Body of pancreas (tissue), 4 donors: ENCODE data around the gene LIN7A. TPM values are rescaled to one million over a fixed set of nuclear protein-coding genes. Genes with fewer than 3 reads are reported as not detected.

Experiments
- ATAC-seq: fragments of 150-250 bp; one replicate; pipeline ENCODE4 v1.9.1; 2016
- DNase-seq, 4 donors: peaks; one replicate each; pipeline ENCODE4 v3.0.0-alpha.2; 2019
- H3K27ac ChIP-seq, 4 donors: fragments of 200-600 bp; sonication (generic); 1 replicate in 3 of 4; 2 replicates in 1 of 4; pipeline versions ENCODE4 v1.5.1 to v1.6.1; 2016 to 2019; ENCODE audit warnings: mild to moderate bottlenecking in 1 of 4, mixed read lengths in 1 of 4, moderate library complexity in 1 of 4
- H3K27me3 ChIP-seq, 2 donors: fragments of 200-600 bp; sonication (generic); one replicate each; pipeline ENCODE4 v1.6.0; 2016; ENCODE audit warnings: mild to moderate bottlenecking in 1 of 2
- H3K36me3 ChIP-seq, 2 donors: fragments of 200-600 bp; sonication (generic); replicated peaks in 1 of 2; 2 replicates each; pipeline ENCODE4 v1.5.1; 2016; ENCODE audit warnings: low read depth in 2 of 2; ENCODE audit not compliant: insufficient read depth in 1 of 2
- H3K4me1 ChIP-seq: fragments of 200-600 bp; sonication (generic); one replicate; pipeline ENCODE4 v1.6.0; 2016
- H3K4me3 ChIP-seq, 2 donors: fragments of 200-600 bp; sonication (generic); 1 replicate in 1 of 2; 2 replicates in 1 of 2; pipeline ENCODE4 v1.5.1; 2016 to 2019
- H3K9me3 ChIP-seq, 3 donors: fragments of 200-600 bp; sonication (generic); 1 replicate in 2 of 3; 2 replicates in 1 of 3; pipeline ENCODE4 v1.5.1; 2016
- POLR2A ChIP-seq, 3 donors: fragments of 450-650 bp; IDR thresholded peaks; one replicate each; pipeline ENCODE4 v1.6.1; 2016; ENCODE audit warnings: antibody characterized with exemption in 3 of 3, mild to moderate bottlenecking in 2 of 3
- WGBS, 2 donors: methylation state at CpG; one replicate each; pipeline ENCODE4 v1.1.5; 2017; 5-methylcytosine and 5-hydroxymethylcytosine counted together
- intact Hi-C: fragments of 100-400 bp; cut with DNase I; formaldehyde crosslinking; loops from one replicate; pipeline ENCODE4 v1.15.1; 2023
- total RNA-seq, 2 donors: library from RNA; depleted of rRNA; stranded (reverse); fragments of >200 nt; gene quantifications; one replicate each; pipeline ENCODE4 v1.1.0, GENCODE V29; 2016
- TF ChIP-seq, protein P1 (sequence below), 7 experiments: fragments of 450-650 bp in 4 of 7; fragments of 200-600 bp in 3 of 7; sonication (generic) in 3 of 7; IDR thresholded peaks; one replicate each; pipeline ENCODE4 v1.5.1; 2016 to 2019; ENCODE audit warnings: antibody characterized with exemption in 7 of 7

LIN7A gene
- total RNA-seq, 2 donors from 2014 or later, result 0.66 to 1.0 TPM

DNA sequence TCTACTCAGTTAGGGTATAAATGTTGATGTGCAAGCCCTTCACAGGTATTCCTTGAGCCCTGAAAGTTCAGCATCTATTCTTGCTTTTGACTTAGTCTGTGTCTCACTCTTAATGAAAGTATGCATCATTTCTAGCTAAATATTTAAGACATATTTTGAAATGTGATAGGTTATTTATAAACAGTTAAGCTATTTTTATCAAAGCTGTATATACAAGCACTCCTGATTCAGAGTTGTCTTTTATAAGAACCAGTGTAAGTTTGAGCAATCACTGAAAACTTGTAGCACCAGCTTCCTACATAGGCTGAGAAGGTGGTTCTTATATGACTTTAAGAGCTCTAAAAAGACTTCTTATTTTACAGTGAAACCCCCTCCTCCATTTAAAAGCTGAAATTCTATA lies 122.4 kb downstream of the LIN7A start:
- Histone ChIP-seq H3K36me3 (no peaks in the 10 kb centered on the region), H3K4me3 (no peak overlapping the region), H3K27ac (no peak overlapping the region), H3K4me1 (no peaks in the 10 kb centered on the region), H3K27me3 (no peaks in the 10 kb centered on the region), H3K9me3 (no peaks in the 10 kb centered on the region)
- ATAC-seq (no peak), DNase-seq (no peak)
- intact Hi-C loops, result no loop called here
- TF ChIP-seq POLR2A (IDR thresholded peaks at IDR 0.05), result no peak
- TF ChIP-seq, protein P1, sequence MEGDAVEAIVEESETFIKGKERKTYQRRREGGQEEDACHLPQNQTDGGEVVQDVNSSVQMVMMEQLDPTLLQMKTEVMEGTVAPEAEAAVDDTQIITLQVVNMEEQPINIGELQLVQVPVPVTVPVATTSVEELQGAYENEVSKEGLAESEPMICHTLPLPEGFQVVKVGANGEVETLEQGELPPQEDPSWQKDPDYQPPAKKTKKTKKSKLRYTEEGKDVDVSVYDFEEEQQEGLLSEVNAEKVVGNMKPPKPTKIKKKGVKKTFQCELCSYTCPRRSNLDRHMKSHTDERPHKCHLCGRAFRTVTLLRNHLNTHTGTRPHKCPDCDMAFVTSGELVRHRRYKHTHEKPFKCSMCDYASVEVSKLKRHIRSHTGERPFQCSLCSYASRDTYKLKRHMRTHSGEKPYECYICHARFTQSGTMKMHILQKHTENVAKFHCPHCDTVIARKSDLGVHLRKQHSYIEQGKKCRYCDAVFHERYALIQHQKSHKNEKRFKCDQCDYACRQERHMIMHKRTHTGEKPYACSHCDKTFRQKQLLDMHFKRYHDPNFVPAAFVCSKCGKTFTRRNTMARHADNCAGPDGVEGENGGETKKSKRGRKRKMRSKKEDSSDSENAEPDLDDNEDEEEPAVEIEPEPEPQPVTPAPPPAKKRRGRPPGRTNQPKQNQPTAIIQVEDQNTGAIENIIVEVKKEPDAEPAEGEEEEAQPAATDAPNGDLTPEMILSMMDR (IDR thresholded peaks at IDR 0.05), result no peak

DNA sequence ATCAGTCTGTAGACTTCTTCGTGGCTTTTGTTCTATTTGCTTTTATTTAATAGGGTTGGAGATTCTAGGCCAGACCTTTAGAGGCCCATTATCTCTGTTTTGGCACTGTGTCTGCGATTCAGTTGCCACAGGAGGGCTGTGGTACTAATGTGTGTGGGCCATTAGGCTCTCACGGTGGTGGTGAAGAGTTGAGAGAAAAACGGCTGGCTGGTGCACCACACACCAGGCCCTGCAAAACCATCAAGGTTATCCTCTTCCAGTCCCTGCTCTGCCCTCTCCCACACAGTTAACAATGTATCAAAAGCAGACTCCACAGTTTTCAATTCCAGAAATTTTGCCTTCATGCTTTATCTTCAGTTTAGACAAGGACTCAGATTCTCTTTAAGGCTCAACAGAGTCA lies 123.3 kb downstream of the LIN7A start:
- no peaks in the 10 kb centered on the region for H3K27me3 ChIP-seq
- intact Hi-C loops, result no loop called here
- no peak overlapping the region for H3K4me3 ChIP-seq
- H3K9me3 ChIP-seq, result no peaks in the 10 kb centered on the region
- no peak for DNase-seq
- TF ChIP-seq POLR2A (IDR thresholded peaks at IDR 0.05), result no peak
- TF ChIP-seq, protein P1 (IDR thresholded peaks at IDR 0.05), result no peak
- H3K27ac ChIP-seq, result no peak overlapping the region
- WGBS, 2 donors, result 71 to 74% methylated on average over 4 of the region's 4 CpGs
- no peak for ATAC-seq
- no peaks in the 10 kb centered on the region for H3K4me1 ChIP-seq
- no peaks in the 10 kb centered on the region for H3K36me3 ChIP-seq

DNA sequence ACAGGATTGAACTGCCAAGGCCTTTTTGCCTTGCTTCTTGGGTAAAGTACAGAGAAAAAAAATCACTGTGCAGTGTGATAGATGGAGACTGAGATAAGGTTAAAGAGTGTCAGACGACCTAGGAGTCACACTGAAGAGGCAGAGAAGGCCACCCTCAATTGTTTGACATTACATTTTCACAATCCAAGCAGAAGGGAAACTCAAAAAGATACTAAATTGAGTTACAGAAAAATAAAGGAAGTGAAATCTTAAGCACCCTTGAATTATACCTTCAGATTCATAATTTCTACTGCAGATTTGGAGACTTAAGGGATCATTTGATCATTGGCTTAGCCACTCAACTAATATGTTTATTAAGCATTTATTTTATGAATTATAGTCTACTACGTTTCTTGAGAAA lies 123.9 kb downstream of the LIN7A start:
- H3K27ac ChIP-seq, result no peak overlapping the region
- H3K4me3 ChIP-seq, result no peak overlapping the region
- TF ChIP-seq POLR2A (IDR thresholded peaks at IDR 0.05), result no peak
- TF ChIP-seq, protein P1 (IDR thresholded peaks at IDR 0.05), result no peak
- H3K27me3 ChIP-seq, result no peaks in the 10 kb centered on the region
- H3K36me3 ChIP-seq, result no peaks in the 10 kb centered on the region
- 47 to 50% methylated on average over 2 of the region's 2 CpGs for WGBS, 2 donors
- no peak for DNase-seq
- no peaks in the 10 kb centered on the region for H3K9me3 ChIP-seq
- no peak for ATAC-seq
- H3K4me1 ChIP-seq, result no peaks in the 10 kb centered on the region
- intact Hi-C loops, result no loop called here

DNA sequence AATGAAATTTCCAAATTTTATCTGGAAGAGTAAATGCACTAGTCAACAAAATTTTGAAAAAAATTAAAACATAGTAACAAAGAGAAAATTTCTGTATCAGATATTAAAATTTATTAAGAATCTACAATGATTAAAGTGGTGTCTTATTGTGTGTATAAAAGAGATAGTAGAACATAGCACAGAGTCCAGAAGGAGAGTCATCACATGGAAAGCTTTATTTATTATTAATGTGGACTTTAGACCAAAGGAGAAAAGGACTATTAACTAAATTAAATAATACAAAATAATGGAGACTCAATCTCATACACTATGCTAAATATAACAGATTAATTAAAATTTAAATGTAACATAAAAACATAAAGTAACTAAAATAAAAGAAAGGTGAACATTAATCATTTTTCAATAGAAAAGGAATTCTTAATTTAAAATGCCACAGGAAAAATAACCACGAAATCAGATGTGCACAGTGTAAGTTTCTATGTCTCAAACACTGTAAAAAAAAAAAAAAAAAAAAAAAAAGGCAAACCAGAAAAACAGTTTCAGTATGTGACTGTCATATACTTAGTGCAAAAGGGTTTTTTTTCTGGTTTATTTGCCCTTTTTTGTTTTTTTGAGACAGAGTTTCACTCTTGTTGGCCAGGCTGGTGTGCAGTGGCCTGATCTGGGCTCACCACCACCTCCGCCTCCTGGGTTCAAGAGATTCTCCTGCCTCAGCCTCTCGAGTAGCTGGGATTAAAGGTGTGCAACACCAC lies 125.6 kb downstream of the LIN7A start:
- Histone ChIP-seq H3K4me3 (no peak overlapping the region), H3K27ac (no peak overlapping the region), H3K27me3 (no peaks in the 10 kb centered on the region), H3K36me3 (no peaks in the 10 kb centered on the region), H3K9me3 (no peaks in the 10 kb centered on the region), H3K4me1 (no peaks in the 10 kb centered on the region)
- DNase-seq (no peak), ATAC-seq (no peak)
- WGBS, 2 donors, result 64 to 82% methylated on average over 3 of the region's 3 CpGs
- intact Hi-C loops, result no loop called here
- no peak for TF ChIP-seq POLR2A (IDR thresholded peaks at IDR 0.05)
- TF ChIP-seq, protein P1 (IDR thresholded peaks at IDR 0.05), result no peak

DNA sequence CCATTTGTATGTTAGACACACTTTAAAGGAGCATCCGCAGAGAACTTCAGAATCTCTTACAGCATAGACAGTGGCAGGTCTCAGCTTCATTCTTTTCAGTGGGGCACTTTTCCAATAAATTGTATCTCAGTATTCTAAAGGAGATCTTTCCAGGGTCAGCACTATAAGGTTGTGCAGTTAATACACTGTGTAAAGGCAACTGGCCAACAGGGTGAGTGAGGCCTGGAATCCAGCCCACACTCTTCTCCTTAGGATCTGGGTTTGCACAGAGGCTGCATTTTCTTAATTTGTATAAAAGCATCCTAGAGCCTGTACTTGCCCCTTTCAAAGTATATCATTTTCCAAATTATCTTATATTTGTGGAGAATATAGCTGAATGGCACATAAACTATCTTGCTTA lies 126.9 kb downstream of the LIN7A start:
- no peak for DNase-seq
- 0 to 36% methylated on average over 1 of the region's 1 CpG for WGBS, 2 donors
- no peak for TF ChIP-seq POLR2A (IDR thresholded peaks at IDR 0.05)

More for the DNA sequence above, 126.9 kb downstream of the LIN7A start:
- ATAC-seq, result no peak
- H3K4me3 ChIP-seq, result no peak overlapping the region
- H3K36me3 ChIP-seq, result no peaks in the 10 kb centered on the region
- no peaks in the 10 kb centered on the region for H3K27me3 ChIP-seq
- no peaks in the 10 kb centered on the region for H3K4me1 ChIP-seq
- H3K27ac ChIP-seq, result no peak overlapping the region
- no peaks in the 10 kb centered on the region for H3K9me3 ChIP-seq
- intact Hi-C loops, result no loop called here
